Loucy (cell line): ENCODE results near the gene C2.
A peak's percentile ranks its signal among the peaks of the same experiment; 100 is the strongest.

Experiments used
- H2AFZ ChIP-seq: fragments of 200-600 bp; sonication (generic); 2 replicates; pipeline ENCODE4 v1.6.0; 2016; ENCODE audit warnings: antibody characterized with exemption, mild to moderate bottlenecking, low read length, moderate library complexity
- H3F3A ChIP-seq: fragments of 200-600 bp; 2 replicates; pipeline ENCODE4 v1.6.0; 2016; ENCODE audit warnings: antibody characterized with exemption, low read depth, mild to moderate bottlenecking
- H3K27me3 ChIP-seq: fragments of 200-600 bp; sonication (generic); 2 replicates; pipeline ENCODE4 v1.6.1; 2014; ENCODE audit warnings: low read length, mild to moderate bottlenecking; ENCODE audit not compliant: insufficient read depth, poor library complexity, severe bottlenecking
- H3K36me3 ChIP-seq: fragments of 200-600 bp; sonication (generic); 2 replicates; pipeline ENCODE4 v1.6.1; 2016; ENCODE audit warnings: low read length; ENCODE audit not compliant: insufficient read depth
- H3K4me1 ChIP-seq: fragments of 200-600 bp; sonication (generic); 2 replicates; pipeline ENCODE4 v1.5.1; 2014; ENCODE audit warnings: low read length, mild to moderate bottlenecking; ENCODE audit not compliant: insufficient read depth, poor library complexity, severe bottlenecking
- H3K4me2 ChIP-seq: fragments of 200-600 bp; sonication (generic); 2 replicates; pipeline ENCODE4 v1.6.0; 2014; ENCODE audit warnings: antibody characterized with exemption, low read length, low read depth, mild to moderate bottlenecking; ENCODE audit not compliant: poor library complexity, severe bottlenecking
- H3K4me3 ChIP-seq: fragments of 200-600 bp; sonication (generic); 2 replicates; pipeline ENCODE4 v1.5.1; 2014; ENCODE audit warnings: low read length, mild to moderate bottlenecking, mixed read lengths; ENCODE audit not compliant: poor library complexity, severe bottlenecking
- H3K79me2 ChIP-seq: fragments of 200-600 bp; sonication (generic); 2 replicates; pipeline ENCODE4 v1.6.1; 2014; ENCODE audit warnings: low read length; ENCODE audit not compliant: insufficient read depth
- H3K9ac ChIP-seq: fragments of 200-600 bp; sonication (generic); 2 replicates; pipeline ENCODE4 v1.6.0; 2014; ENCODE audit warnings: mild to moderate bottlenecking, low read depth, low read length, moderate library complexity; ENCODE audit not compliant: poor library complexity, severe bottlenecking
- H3K9me2 ChIP-seq: fragments of 200-600 bp; sonication (generic); replicated peaks from 2 replicates; pipeline ENCODE4 v1.6.1; 2016; ENCODE audit warnings: low read depth, low read length, mixed read lengths
- H3K9me3 ChIP-seq: fragments of 200-600 bp; sonication (generic); 2 replicates; pipeline ENCODE4 v1.6.1; 2014; ENCODE audit warnings: mild to moderate bottlenecking, antibody characterized with exemption, low read length, low read depth; ENCODE audit not compliant: insufficient read depth
- H4K20me1 ChIP-seq: fragments of 200-600 bp; sonication (generic); 2 replicates; pipeline ENCODE4 v1.6.0; 2014; ENCODE audit warnings: antibody characterized with exemption, low read length, mild to moderate bottlenecking; ENCODE audit not compliant: insufficient read depth, poor library complexity, severe bottlenecking
- CTCF ChIP-seq: fragments of 200-600 bp; sonication (generic); conservative IDR thresholded peaks from 2 replicates; pipeline ENCODE4 v1.5.1; 2014; ENCODE audit warnings: mild to moderate bottlenecking, antibody characterized with exemption, low read length
- EZH2phosphoT487 ChIP-seq: fragments of 200-600 bp; IDR thresholded peaks from 2 replicates; pipeline ENCODE4 v1.6.1; 2018; ENCODE audit warnings: antibody characterized with exemption, mild to moderate bottlenecking, moderate library complexity, borderline replicate concordance

Gene C2

DNA sequence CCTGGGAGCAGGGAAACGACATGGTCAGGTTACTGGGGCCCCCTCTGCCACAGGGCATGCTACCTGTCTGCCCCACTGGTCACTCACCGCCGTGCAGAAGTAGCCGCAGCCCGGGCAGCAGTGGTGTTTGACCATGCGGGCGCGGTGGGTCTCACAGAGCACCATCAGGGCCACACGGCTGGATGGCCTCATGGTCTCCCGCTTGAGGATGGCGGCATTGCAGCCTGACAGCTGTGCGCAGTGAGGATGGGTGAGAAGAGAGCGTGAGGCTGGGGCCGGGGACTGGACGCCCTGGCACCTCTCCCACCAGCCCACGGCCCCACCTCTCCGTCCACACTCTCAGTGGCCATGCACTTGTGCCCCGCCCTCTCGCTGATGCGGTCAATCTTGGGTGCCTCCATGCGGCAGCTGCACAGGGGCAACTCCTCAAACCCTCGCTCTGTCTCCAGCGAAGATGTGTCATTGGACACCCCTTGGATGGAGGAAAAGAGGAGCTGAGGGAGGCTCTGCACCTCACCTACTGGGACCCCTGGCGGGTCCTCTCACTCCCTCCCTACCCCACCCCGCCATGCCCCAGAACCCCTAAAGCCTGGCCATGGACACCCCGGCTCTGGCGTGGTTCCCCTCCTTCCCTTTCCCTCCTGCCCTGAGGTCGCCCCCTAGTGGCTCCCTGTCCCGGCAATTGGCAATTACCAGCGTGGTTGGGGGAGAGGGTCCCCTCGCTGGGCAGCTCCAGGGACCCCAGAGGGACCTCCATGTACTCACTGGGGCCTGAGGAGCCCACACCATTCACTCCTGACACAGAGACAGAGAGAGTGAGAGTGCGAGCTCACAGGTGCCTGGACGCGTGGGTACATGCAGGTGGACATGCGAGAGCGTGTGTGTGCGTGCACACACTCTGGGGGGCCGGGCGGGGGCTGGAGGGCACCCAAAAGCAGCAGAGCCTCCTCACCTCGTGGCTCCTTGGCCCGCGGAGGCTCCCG is 39.0 kb upstream of the C2 start:
- no peak overlapping the region for H3K4me3 ChIP-seq
- H3K79me2 ChIP-seq = peaks cover 4% of the 10 kb centered on the region; the same call in 1 of the 2 replicates
- no peaks in the 10 kb centered on the region for H3K9me2 ChIP-seq
- no peak overlapping the region for H3K9ac ChIP-seq
- peaks cover 85% of the 10 kb centered on the region; the same call in 1 of the 2 replicates for H3K36me3 ChIP-seq
- no peaks in the 10 kb centered on the region for H3K9me3 ChIP-seq
- H2AFZ ChIP-seq = no peak overlapping the region
- peaks cover 12% of the 10 kb centered on the region for H3K4me1 ChIP-seq
- H4K20me1 ChIP-seq = peaks cover 6% of the 10 kb centered on the region
- TF ChIP-seq CTCF (peak; percentile 85), EZH2phosphoT487 (no peak)
- H3F3A ChIP-seq = no peaks in the 10 kb centered on the region
- H3K4me2 ChIP-seq = no peak overlapping the region
- no peaks in the 10 kb centered on the region for H3K27me3 ChIP-seq

GRCh38 chr6:31889331-31889972 is 38.1 kb upstream of the C2 start:
- H3K79me2 ChIP-seq = peaks cover 4% of the 10 kb centered on the region; the same call in 1 of the 2 replicates
- H3K4me2 ChIP-seq = no peak overlapping the region
- H3K9ac ChIP-seq = no peak overlapping the region
- peaks cover 6% of the 10 kb centered on the region for H4K20me1 ChIP-seq
- no peaks in the 10 kb centered on the region for H3F3A ChIP-seq
- H3K9me3 ChIP-seq = no peaks in the 10 kb centered on the region
- H2AFZ ChIP-seq = no peak overlapping the region
- H3K4me3 ChIP-seq = no peak overlapping the region
- peaks cover 77% of the 10 kb centered on the region; the same call in 1 of the 2 replicates for H3K36me3 ChIP-seq
- H3K27me3 ChIP-seq = no peaks in the 10 kb centered on the region
- no peak for TF ChIP-seq CTCF
- TF ChIP-seq EZH2phosphoT487 = no peak
- H3K9me2 ChIP-seq = no peaks in the 10 kb centered on the region
- H3K4me1 ChIP-seq = peaks cover 13% of the 10 kb centered on the region

- no peak overlapping the region for H2AFZ ChIP-seq
- no peaks in the 10 kb centered on the region for H3F3A ChIP-seq
- H3K9me3 ChIP-seq = no peaks in the 10 kb centered on the region
- H3K27me3 ChIP-seq = peaks cover 4% of the 10 kb centered on the region
- H3K4me2 ChIP-seq = peak overlapping the region; percentile 54
- peaks cover 28% of the 10 kb centered on the region for H3K4me1 ChIP-seq
- TF ChIP-seq CTCF (no peak), EZH2phosphoT487 (no peak)
- peaks cover 21% of the 10 kb centered on the region for H4K20me1 ChIP-seq
- H3K9me2 ChIP-seq = no peaks in the 10 kb centered on the region
- H3K36me3 ChIP-seq = peaks cover 49% of the 10 kb centered on the region; the same call in 1 of the 2 replicates
- H3K4me3 ChIP-seq = no peak overlapping the region
- peak overlapping the region; percentile 40 for H3K9ac ChIP-seq
- peaks cover 30% of the 10 kb centered on the region for H3K79me2 ChIP-seq
These were observed 34.7 kb upstream of the C2 start for GRCh38 chr6:31892821-31893220.
